ENCODE measurements around the gene NGEF.

DNA sequence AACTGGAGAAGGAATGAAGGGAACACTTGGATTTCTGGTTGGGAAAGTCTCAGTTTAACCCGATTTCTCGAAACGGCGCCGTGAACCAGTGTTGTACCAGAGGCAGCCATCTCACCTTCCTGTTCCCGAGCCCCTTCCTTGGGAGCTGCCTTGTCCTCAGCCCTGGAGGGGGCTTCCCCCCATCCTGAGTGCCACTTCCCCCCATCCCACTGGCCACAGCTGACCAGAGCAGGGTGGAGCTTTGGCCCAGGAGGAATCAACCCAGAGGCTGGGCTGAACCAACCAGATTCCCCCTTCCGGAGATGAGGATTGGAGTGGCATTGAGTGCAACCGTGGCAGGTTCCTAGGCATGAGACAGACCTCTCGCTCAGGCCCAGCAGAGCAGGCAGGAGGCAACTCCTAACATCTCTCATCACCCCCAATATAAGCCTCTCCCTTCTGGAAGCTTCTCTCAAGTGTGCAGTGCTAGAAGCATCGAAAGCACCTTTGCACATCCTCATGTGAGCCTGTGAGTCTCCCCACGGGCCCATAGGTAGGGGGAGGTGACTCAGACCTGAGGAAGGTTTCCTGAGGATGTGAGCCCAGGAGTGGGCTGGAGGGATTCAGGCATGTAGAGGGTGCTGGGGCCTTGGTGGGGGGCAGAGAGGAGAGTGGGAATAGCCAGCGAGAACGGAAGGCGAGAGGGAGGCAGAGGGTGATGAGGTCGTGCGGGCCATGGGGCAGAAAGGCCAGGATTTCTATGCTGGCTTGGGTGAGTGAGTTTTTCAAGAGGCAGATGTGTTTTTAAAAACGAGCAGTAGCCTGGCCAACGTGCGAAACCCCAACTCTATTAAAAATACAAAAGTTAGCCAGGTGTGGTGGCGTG is 11.9 kb downstream of the NGEF start:
- TF ChIP-seq, protein P1, sequence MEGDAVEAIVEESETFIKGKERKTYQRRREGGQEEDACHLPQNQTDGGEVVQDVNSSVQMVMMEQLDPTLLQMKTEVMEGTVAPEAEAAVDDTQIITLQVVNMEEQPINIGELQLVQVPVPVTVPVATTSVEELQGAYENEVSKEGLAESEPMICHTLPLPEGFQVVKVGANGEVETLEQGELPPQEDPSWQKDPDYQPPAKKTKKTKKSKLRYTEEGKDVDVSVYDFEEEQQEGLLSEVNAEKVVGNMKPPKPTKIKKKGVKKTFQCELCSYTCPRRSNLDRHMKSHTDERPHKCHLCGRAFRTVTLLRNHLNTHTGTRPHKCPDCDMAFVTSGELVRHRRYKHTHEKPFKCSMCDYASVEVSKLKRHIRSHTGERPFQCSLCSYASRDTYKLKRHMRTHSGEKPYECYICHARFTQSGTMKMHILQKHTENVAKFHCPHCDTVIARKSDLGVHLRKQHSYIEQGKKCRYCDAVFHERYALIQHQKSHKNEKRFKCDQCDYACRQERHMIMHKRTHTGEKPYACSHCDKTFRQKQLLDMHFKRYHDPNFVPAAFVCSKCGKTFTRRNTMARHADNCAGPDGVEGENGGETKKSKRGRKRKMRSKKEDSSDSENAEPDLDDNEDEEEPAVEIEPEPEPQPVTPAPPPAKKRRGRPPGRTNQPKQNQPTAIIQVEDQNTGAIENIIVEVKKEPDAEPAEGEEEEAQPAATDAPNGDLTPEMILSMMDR (IDR thresholded peaks at IDR 0.05), result no peak
- TF ChIP-seq POLR2A (IDR thresholded peaks at IDR 0.05), result no peak
- no peak for TF ChIP-seq POLR2AphosphoS5 (IDR thresholded peaks at IDR 0.05)

All from transverse colon (tissue), 4 donors.